OCI-LY1 (cell line): ENCODE results near the gene NRP2.

ENCODE experiments used
- H2AFZ ChIP-seq: fragments of 200-600 bp; sonication (generic), shearing (Covaris generic); 2 replicates; pipeline ENCODE4 v1.6.0; 2014; ENCODE audit warnings: antibody characterized with exemption, mild to moderate bottlenecking, low read length
- H3F3A ChIP-seq: fragments of 200-600 bp; sonication (generic), shearing (Covaris generic); 2 replicates; pipeline ENCODE4 v1.6.0; 2014; ENCODE audit warnings: mild to moderate bottlenecking, antibody characterized with exemption, low read length, moderate library complexity; ENCODE audit not compliant: insufficient read depth
- H3K27ac ChIP-seq: fragments of 200-600 bp; sonication (generic); 2 replicates; pipeline ENCODE4 v1.5.1; 2014; ENCODE audit warnings: low read length, mixed run types, mild to moderate bottlenecking, low read depth; ENCODE audit not compliant: poor library complexity, severe bottlenecking
- H3K27me3 ChIP-seq: fragments of 200-600 bp; sonication (generic); 2 replicates; pipeline ENCODE4 v1.6.0; 2014; ENCODE audit warnings: antibody characterized with exemption, mild to moderate bottlenecking, low read length, moderate library complexity; ENCODE audit not compliant: insufficient read depth
- H3K36me3 ChIP-seq: fragments of 200-600 bp; sonication (generic); 2 replicates; pipeline ENCODE4 v1.6.1; 2014; ENCODE audit warnings: mild to moderate bottlenecking, antibody characterized with exemption, low read length, moderate library complexity, mixed read lengths; ENCODE audit not compliant: insufficient read depth
- H3K4me1 ChIP-seq: fragments of 200-600 bp; sonication (generic); 2 replicates; pipeline ENCODE4 v1.5.1; 2014; ENCODE audit warnings: mild to moderate bottlenecking, low read length, moderate library complexity; ENCODE audit not compliant: insufficient read depth, severe bottlenecking
- H3K4me2 ChIP-seq: fragments of 200-600 bp; sonication (generic), shearing (Covaris generic); 2 replicates; pipeline ENCODE4 v1.6.1; 2014; ENCODE audit warnings: low read length
- H3K4me3 ChIP-seq: fragments of 200-600 bp; sonication (generic); 2 replicates; pipeline ENCODE4 v1.5.1; 2014; ENCODE audit warnings: low read length, low read depth, mild to moderate bottlenecking, mixed read lengths; ENCODE audit not compliant: poor library complexity, severe bottlenecking
- H3K79me2 ChIP-seq: fragments of 200-600 bp; shearing (Covaris generic); 2 replicates; pipeline ENCODE4 v1.6.1; 2016; ENCODE audit warnings: mixed run types, low read length, mixed read lengths; ENCODE audit not compliant: insufficient read depth
- H3K9ac ChIP-seq: fragments of 200-600 bp; sonication (generic), shearing (Covaris generic); 2 replicates; pipeline ENCODE4 v1.6.1; 2014; ENCODE audit warnings: mild to moderate bottlenecking, low read length, mixed read lengths
- H3K9me2 ChIP-seq: fragments of 200-600 bp; sonication (generic), shearing (Covaris generic); 2 replicates; pipeline ENCODE4 v1.6.1; 2014; ENCODE audit warnings: low read depth, mild to moderate bottlenecking, low read length, mixed read lengths
- H3K9me3 ChIP-seq: fragments of 200-600 bp; shearing (Covaris generic); 2 replicates; pipeline ENCODE4 v1.6.1; 2014; ENCODE audit warnings: low read length, mixed read lengths
- H4K20me1 ChIP-seq: fragments of 200-600 bp; sonication (generic), shearing (Covaris generic); 2 replicates; pipeline ENCODE4 v1.6.0; 2016; ENCODE audit warnings: mild to moderate bottlenecking, low read length; ENCODE audit not compliant: insufficient read depth
- EZH2 ChIP-seq: fragments of 200-600 bp; sonication (generic), shearing (Covaris generic); IDR thresholded peaks from 2 replicates; pipeline ENCODE4 v1.8.0; 2017; ENCODE audit warnings: borderline replicate concordance, mixed run types, mild to moderate bottlenecking, antibody characterized with exemption, low read length, moderate library complexity, mixed read lengths
- TF ChIP-seq, protein P1 (sequence below): fragments of 200-600 bp; sonication (generic), shearing (Covaris generic); IDR thresholded peaks from 2 replicates; pipeline ENCODE4 v1.5.1; 2017; ENCODE audit warnings: mild to moderate bottlenecking, antibody characterized with exemption, low read length, moderate library complexity, mixed read lengths

Gene NRP2

DNA sequence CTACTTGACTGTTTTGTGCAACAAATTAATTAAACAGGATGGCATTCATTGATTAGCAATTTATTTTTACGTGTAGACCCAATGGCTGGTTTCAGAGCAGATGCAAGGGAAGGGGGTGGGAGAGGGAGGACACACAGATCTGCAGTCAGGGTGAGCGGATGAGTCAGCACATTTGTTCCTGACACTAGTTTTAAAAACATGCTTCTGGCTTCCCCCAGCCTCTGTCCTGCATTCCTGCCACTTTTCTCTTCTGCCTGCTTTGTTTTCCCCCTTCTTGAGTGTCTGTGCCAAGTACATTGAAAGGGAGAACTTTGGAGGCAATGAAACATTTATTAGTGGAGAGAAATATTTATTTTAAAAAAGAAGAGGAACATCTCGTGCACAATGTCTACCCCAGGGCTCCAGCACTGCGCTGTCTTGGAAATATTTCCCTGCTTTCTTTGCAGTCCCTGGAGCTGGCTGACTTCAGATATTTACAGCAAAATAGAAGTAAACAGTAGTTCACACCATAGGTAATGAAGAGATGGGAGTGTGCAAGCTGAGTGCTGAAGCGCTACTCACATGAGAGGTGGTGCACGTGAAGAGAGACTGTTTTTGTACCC lies 52.2 kb downstream of the NRP2 start:
- Histone ChIP-seq H3K9ac (no peak overlapping the region), H3K4me2 (no peak overlapping the region), H3K27me3 (no peaks in the 10 kb centered on the region), H2AFZ (no peak overlapping the region), H3K27ac (no peak overlapping the region), H3F3A (no peaks in the 10 kb centered on the region), H3K9me3 (no peaks in the 10 kb centered on the region), H3K79me2 (no peaks in the 10 kb centered on the region), H4K20me1 (no peaks in the 10 kb centered on the region), H3K9me2 (no peaks in the 10 kb centered on the region), H3K36me3 (no peaks in the 10 kb centered on the region; the same call in 1 of the 2 replicates), H3K4me3 (no peak overlapping the region), H3K4me1 (peaks cover 14% of the 10 kb centered on the region)
- TF ChIP-seq, protein P1, sequence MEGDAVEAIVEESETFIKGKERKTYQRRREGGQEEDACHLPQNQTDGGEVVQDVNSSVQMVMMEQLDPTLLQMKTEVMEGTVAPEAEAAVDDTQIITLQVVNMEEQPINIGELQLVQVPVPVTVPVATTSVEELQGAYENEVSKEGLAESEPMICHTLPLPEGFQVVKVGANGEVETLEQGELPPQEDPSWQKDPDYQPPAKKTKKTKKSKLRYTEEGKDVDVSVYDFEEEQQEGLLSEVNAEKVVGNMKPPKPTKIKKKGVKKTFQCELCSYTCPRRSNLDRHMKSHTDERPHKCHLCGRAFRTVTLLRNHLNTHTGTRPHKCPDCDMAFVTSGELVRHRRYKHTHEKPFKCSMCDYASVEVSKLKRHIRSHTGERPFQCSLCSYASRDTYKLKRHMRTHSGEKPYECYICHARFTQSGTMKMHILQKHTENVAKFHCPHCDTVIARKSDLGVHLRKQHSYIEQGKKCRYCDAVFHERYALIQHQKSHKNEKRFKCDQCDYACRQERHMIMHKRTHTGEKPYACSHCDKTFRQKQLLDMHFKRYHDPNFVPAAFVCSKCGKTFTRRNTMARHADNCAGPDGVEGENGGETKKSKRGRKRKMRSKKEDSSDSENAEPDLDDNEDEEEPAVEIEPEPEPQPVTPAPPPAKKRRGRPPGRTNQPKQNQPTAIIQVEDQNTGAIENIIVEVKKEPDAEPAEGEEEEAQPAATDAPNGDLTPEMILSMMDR: no peak

GRCh38 chr2:205738117-205738968 lies 56.0 kb downstream of the NRP2 start:
- no peaks in the 10 kb centered on the region; the same call in 1 of the 2 replicates for H3K36me3 ChIP-seq
- no peaks in the 10 kb centered on the region for H3K9me3 ChIP-seq

DNA sequence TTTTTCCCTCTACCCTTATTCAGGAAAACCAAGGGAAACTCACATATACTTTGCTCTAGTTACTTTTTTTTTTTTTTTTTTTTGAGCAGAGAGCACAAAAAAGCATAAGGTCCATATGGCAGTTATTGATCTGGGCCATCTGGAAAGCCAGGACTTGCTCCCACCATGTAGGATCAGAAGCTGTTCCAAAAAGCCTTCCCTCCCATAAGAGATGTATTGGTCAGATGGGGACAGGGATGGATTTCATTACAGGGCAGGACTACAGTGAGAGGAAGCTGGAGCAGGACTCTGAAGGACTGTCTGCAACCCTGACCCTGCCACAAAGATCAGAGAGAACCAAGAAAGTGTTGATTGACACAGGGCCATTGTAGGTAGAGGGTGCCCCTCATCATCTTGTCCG lies 57.3 kb downstream of the NRP2 start:
- H3K79me2 ChIP-seq: no peaks in the 10 kb centered on the region
- TF ChIP-seq, protein P1: no peak
- TF ChIP-seq EZH2: no peak
- no peaks in the 10 kb centered on the region for H3K27me3 ChIP-seq
- no peaks in the 10 kb centered on the region; the same call in 1 of the 2 replicates for H3K36me3 ChIP-seq
- H3K4me1 ChIP-seq: no peaks in the 10 kb centered on the region
- H3K9ac ChIP-seq: no peak overlapping the region
- H3K9me2 ChIP-seq: no peaks in the 10 kb centered on the region
- no peaks in the 10 kb centered on the region for H3F3A ChIP-seq
- H2AFZ ChIP-seq: no peak overlapping the region
- H4K20me1 ChIP-seq: no peaks in the 10 kb centered on the region
- no peaks in the 10 kb centered on the region for H3K9me3 ChIP-seq
- no peak overlapping the region for H3K4me2 ChIP-seq
- H3K4me3 ChIP-seq: no peak overlapping the region
- no peak overlapping the region for H3K27ac ChIP-seq

More at GRCh38 chr2:205738117-205738968, 56.0 kb downstream of the NRP2 start:
- Histone ChIP-seq H3K9ac (no peak overlapping the region), H3K4me2 (no peak overlapping the region), H3K27me3 (no peaks in the 10 kb centered on the region), H3K9me2 (no peaks in the 10 kb centered on the region), H3F3A (no peaks in the 10 kb centered on the region), H4K20me1 (no peaks in the 10 kb centered on the region), H3K79me2 (no peaks in the 10 kb centered on the region), H3K27ac (no peak overlapping the region), H3K4me3 (no peak overlapping the region), H3K4me1 (no peaks in the 10 kb centered on the region), H2AFZ (no peak overlapping the region)
- TF ChIP-seq, protein P1: no peak
- TF ChIP-seq EZH2: no peak
